Umbilical cord (tissue), 2 donors: ENCODE results near the gene ACSL1. TPM values are rescaled to one million over a fixed set of nuclear protein-coding genes. Genes with fewer than 3 reads are reported as not detected.
A peak's percentile ranks its signal among the peaks of the same experiment; 100 is the strongest.
"Not testable (repeated sequence)": the region's sequence is repeated elsewhere in the genome, so short reads cannot be mapped to it uniquely, and the experiment has no call there.

Experiments
- DNase-seq: peaks from one replicate; pipeline ENCODE4 v3.0.0-alpha.2; 2015; ENCODE audit warnings: low spot score
- total RNA-seq: library from RNA; depleted of rRNA; stranded (reverse); fragments of >200 nt; gene quantifications from one replicate; pipeline ENCODE4 v1.2.3, GENCODE V29; 2014; ENCODE audit warnings: low replicate concordance; ENCODE audit not compliant: insufficient read depth

ACSL1 gene
- total RNA-seq, 1 donor from 2014 or later, result 154 TPM

- no peak for DNase-seq
Observed at GRCh38 chr4:184790826-184791225, 34.9 kb downstream of the ACSL1 start.

GRCh38 chr4:184787766-184788503, 37.8 kb downstream of the ACSL1 start:
- DNase-seq, result no peak

GRCh38 chr4:184785813-184786212, 40.0 kb downstream of the ACSL1 start:
- no peak for DNase-seq

- DNase-seq, result no peak
Observed at GRCh38 chr4:184784628-184785257, 41.0 kb downstream of the ACSL1 start.

GRCh38 chr4:184782731-184783373, 42.9 kb downstream of the ACSL1 start:
- DNase-seq, result no peak

GRCh38 chr4:184779160-184779559, 46.6 kb downstream of the ACSL1 start:
- DNase-seq, result not testable (repeated sequence)

GRCh38 chr4:184778325-184778724, 47.4 kb downstream of the ACSL1 start:
- no peak for DNase-seq

- DNase-seq, result no peak
Observed at GRCh38 chr4:184776821-184777220, 48.9 kb downstream of the ACSL1 start.

GRCh38 chr4:184775854-184776555, 49.8 kb downstream of the ACSL1 start:
- no peak for DNase-seq

GRCh38 chr4:184774152-184774551, 51.6 kb downstream of the ACSL1 start:
- DNase-seq, result no peak

GRCh38 chr4:184771416-184771815, 54.4 kb downstream of the ACSL1 start:
- DNase-seq, result peak; percentile 31

GRCh38 chr4:184769141-184769765, 56.5 kb downstream of the ACSL1 start:
- DNase-seq, result no peak

- no peak for DNase-seq
Observed at GRCh38 chr4:184768296-184768695, 57.5 kb downstream of the ACSL1 start.

- no peak for DNase-seq
Observed at GRCh38 chr4:184766446-184766845, 59.3 kb downstream of the ACSL1 start.

GRCh38 chr4:184765473-184766340, 60.1 kb downstream of the ACSL1 start:
- no peak for DNase-seq

- no peak for DNase-seq
Observed at GRCh38 chr4:184764601-184765000, 61.2 kb downstream of the ACSL1 start.

- no peak for DNase-seq
Observed at GRCh38 chr4:184763150-184763780, 62.5 kb downstream of the ACSL1 start.

- DNase-seq, result no peak
Observed at GRCh38 chr4:184762100-184762499, 63.7 kb downstream of the ACSL1 start.

- no peak for DNase-seq
Observed at GRCh38 chr4:184760681-184761080, 65.1 kb downstream of the ACSL1 start.

- no peak for DNase-seq
Observed at GRCh38 chr4:184757810-184758209, 68.0 kb downstream of the ACSL1 start.
